AG08396 (cell line): ENCODE measurements around the gene CFB.
A peak's percentile ranks its signal among the peaks of the same experiment; 100 is the strongest.
"Not testable (repeated sequence)": the region's sequence is repeated elsewhere in the genome, so short reads cannot be mapped to it uniquely, and the experiment has no call there.

ENCODE experiments used
- DNase-seq: peaks from one replicate; pipeline ENCODE4 v3.0.0; 2012; ENCODE audit warnings: low spot score, mixed read lengths

Gene CFB

GRCh38 chr6:31911826-31912585, 33.9 kb upstream of the CFB start:
- no peak for DNase-seq

- DNase-seq = no peak
Measured at GRCh38 chr6:31915351-31915750, 30.5 kb upstream of the CFB start.

- no peak for DNase-seq
Measured at GRCh38 chr6:31915756-31916155, 30.1 kb upstream of the CFB start.

- no peak for DNase-seq
Measured at GRCh38 chr6:31918069-31918720, 27.7 kb upstream of the CFB start.

GRCh38 chr6:31919624-31920303, 26.1 kb upstream of the CFB start:
- DNase-seq = no peak

- no peak for DNase-seq
Measured at GRCh38 chr6:31920811-31921210, 25.1 kb upstream of the CFB start.

- no peak for DNase-seq
Measured at GRCh38 chr6:31922942-31923341, 23.0 kb upstream of the CFB start.

- DNase-seq = no peak
Measured at GRCh38 chr6:31927242-31927862, 18.5 kb upstream of the CFB start, which contains the start of gene C2. TSS of gene C2 (plus strand) at chr6:31927717. CDS start at chr6:31927753, 36 bp downstream.

- DNase-seq = no peak
Measured at GRCh38 chr6:31927863-31928671, 17.8 kb upstream of the CFB start.

GRCh38 chr6:31928672-31928939, 17.3 kb upstream of the CFB start:
- no peak for DNase-seq

- DNase-seq = no peak
Measured at GRCh38 chr6:31930962-31931361, 14.9 kb upstream of the CFB start.

GRCh38 chr6:31932137-31932536, 13.8 kb upstream of the CFB start:
- DNase-seq = not testable (repeated sequence)

GRCh38 chr6:31933537-31933936, 12.4 kb upstream of the CFB start:
- DNase-seq = no peak

GRCh38 chr6:31935021-31935420, 10.9 kb upstream of the CFB start:
- DNase-seq = no peak

GRCh38 chr6:31935823-31936222, 10.1 kb upstream of the CFB start:
- DNase-seq = no peak

- DNase-seq = peak; percentile 42
Measured at GRCh38 chr6:31940256-31940664, 5.6 kb upstream of the CFB start.

- no peak for DNase-seq
Measured at GRCh38 chr6:31943742-31944141, 2.2 kb upstream of the CFB start.

- DNase-seq = no peak
Measured at GRCh38 chr6:31945154-31945506, 765 bp upstream of the CFB start.

- DNase-seq = no peak
Measured at GRCh38 chr6:31946370-31946885, 533 bp downstream of the CFB start.

- DNase-seq = no peak
Measured at GRCh38 chr6:31947070-31947675, 1.3 kb downstream of the CFB start.

- DNase-seq = no peak
Measured at GRCh38 chr6:31947864-31948263, 2.0 kb downstream of the CFB start.
